GM12878 (cell line): ENCODE data around the gene PRUNE2. TPM values are rescaled to one million over a fixed set of nuclear protein-coding genes. Genes with fewer than 3 reads are reported as not detected.

Source experiments
- ATAC-seq: fragments of 200-7000 bp; cut with Tn5 transposase; 3 replicates; pipeline ENCODE4 v1.9.1; 2020; ENCODE audit warnings: mild to moderate bottlenecking, moderate library complexity
- BruUV-seq: library from RNA; stranded (reverse); fragments of 400-500 nt; replicated peaks from 2 replicates; lab custom pipeline; 2021; lab: Mats Ljungman, UMichigan
- CTCF ChIA-PET: fragments of 300-600 bp; sonication (Branson Sonifier 250); formaldehyde crosslinking; extraction: SDS; loops from one replicate; lab custom pipeline; 2021; ENCODE audit warnings: inconsistent platforms; lab: Yijun Ruan, JAX
- POLR2A ChIA-PET: fragments of 350-600 bp; formaldehyde crosslinking; extraction: SDS; loops from one replicate; lab custom pipeline; 2021; ENCODE audit warnings: inconsistent platforms; lab: Charles Lee
- RAD21 ChIA-PET: fragments of 300-600 bp; sonication (Branson Sonifier 250); formaldehyde crosslinking; loops from one replicate; lab custom pipeline; 2023; ENCODE audit warnings: antibody characterized with exemption; ENCODE audit not compliant: unreplicated experiment; lab: Charles Lee
- SMC1A ChIA-PET: fragments of 300-600 bp; sonication (Branson Sonifier 250); formaldehyde crosslinking; loops from one replicate; lab custom pipeline; 2023; ENCODE audit not compliant: unreplicated experiment, uncharacterized antibody; lab: Charles Lee
- DNase-seq: peaks from one replicate; pipeline ENCODE4 v3.0.0-alpha.2; 2011; ENCODE audit warnings: low read depth, low spot score
- FAIRE-seq: peaks from 3 replicates; lab custom pipeline; 2011; peaks lifted over from hg19 to GRCh38; lab: Jason Lieb, UNC
- H2AFZ ChIP-seq: 2 replicates; pipeline ENCODE4 v1.6.0; 2011; ENCODE audit warnings: low read depth, low read length, control low read depth; ENCODE audit not compliant: control insufficient read depth
- H3K27ac ChIP-seq: 2 replicates; pipeline ENCODE4 v1.5.1; 2011; ENCODE audit warnings: control low read depth; ENCODE audit not compliant: control insufficient read depth, insufficient read depth
- H3K27me3 ChIP-seq, 2 experiments: replicated peaks in 1 of 2; 2 replicates each; pipeline versions ENCODE4 v1.6.0 to v1.6.1; 2011; ENCODE audit warnings: low read length in 1 of 2; ENCODE audit not compliant: control insufficient read depth in 2 of 2, insufficient read depth in 2 of 2
- H3K36me3 ChIP-seq, 2 experiments: 2 replicates each; pipeline ENCODE4 v1.5.1; 2011; ENCODE audit warnings: low read length in 1 of 2; ENCODE audit not compliant: control insufficient read depth in 2 of 2, insufficient read depth in 2 of 2
- H3K4me1 ChIP-seq: 2 replicates; pipeline ENCODE4 v1.6.1; 2011; ENCODE audit warnings: mild to moderate bottlenecking, low read length, moderate library complexity, mixed read lengths; ENCODE audit not compliant: control insufficient read depth, insufficient read depth
- H3K4me2 ChIP-seq: 2 replicates; pipeline ENCODE4 v1.6.0; 2011; ENCODE audit warnings: control low read depth; ENCODE audit not compliant: control insufficient read depth, insufficient read depth
- H3K4me3 ChIP-seq: fragments of 200-600 bp; sonication (generic); 2 replicates; pipeline ENCODE4 v1.5.1; 2016
- H3K79me2 ChIP-seq: 2 replicates; pipeline ENCODE4 v1.6.0; 2011; ENCODE audit warnings: low read length; ENCODE audit not compliant: control insufficient read depth, insufficient read depth
- H3K9ac ChIP-seq: 2 replicates; pipeline ENCODE4 v1.8.0; 2011; ENCODE audit warnings: low read length, control low read depth, mixed read lengths; ENCODE audit not compliant: control insufficient read depth, insufficient read depth
- H3K9me3 ChIP-seq: replicated peaks from 3 replicates; pipeline ENCODE4 v1.5.1; 2011; ENCODE audit warnings: mild to moderate bottlenecking, low read length; ENCODE audit not compliant: control insufficient read depth, insufficient read depth
- H4K20me1 ChIP-seq: 2 replicates; pipeline ENCODE4 v1.6.0; 2011; ENCODE audit not compliant: control insufficient read depth, insufficient read depth
- ATF7 ChIP-seq: fragments of 450-650 bp; IDR thresholded peaks from 2 replicates; pipeline ENCODE4 v1.6.1; 2016; ENCODE audit warnings: low read depth, mild to moderate bottlenecking
- CBX3 ChIP-seq: fragments of 200-600 bp; sonication (generic); IDR thresholded peaks from 2 replicates; pipeline ENCODE4 v1.6.1; 2016; ENCODE audit warnings: low read depth, borderline replicate concordance
- ELK1 ChIP-seq: IDR thresholded peaks from 2 replicates; pipeline ENCODE4 v1.6.1; 2012; ENCODE audit warnings: low read depth, low read length, improper control_type of control experiment
- GABPA ChIP-seq: IDR thresholded peaks from 2 replicates; pipeline ENCODE4 v1.6.1; 2014; ENCODE audit warnings: antibody characterized with exemption, low read depth, mild to moderate bottlenecking, inconsistent platforms
- HCFC1 ChIP-seq: fragments of 150-350 bp; IDR thresholded peaks from 2 replicates; pipeline ENCODE4 v1.6.1; 2014; ENCODE audit warnings: low read length
- NR2C1 ChIP-seq: fragments of 450-650 bp; IDR thresholded peaks from 2 replicates; pipeline ENCODE4 v1.6.1; 2017; ENCODE audit warnings: antibody characterized with exemption, mild to moderate bottlenecking, moderate library complexity
- NR2C2 ChIP-seq: IDR thresholded peaks from 2 replicates; pipeline ENCODE4 v1.6.1; 2011; ENCODE audit warnings: borderline replicate concordance, low read depth; ENCODE audit not compliant: control insufficient read depth, insufficient read length
- POLR2AphosphoS5 ChIP-seq: IDR thresholded peaks from 2 replicates; pipeline ENCODE4 v1.6.1; 2011; ENCODE audit warnings: mild to moderate bottlenecking, low read length, inconsistent platforms
- SIX5 ChIP-seq: IDR thresholded peaks from 2 replicates; pipeline ENCODE4 v1.6.1; 2011; ENCODE audit warnings: mild to moderate bottlenecking, low read depth, low read length, moderate library complexity; ENCODE audit not compliant: severe bottlenecking
- SP1 ChIP-seq: IDR thresholded peaks from one replicate; pipeline ENCODE4 v1.6.1; 2011; ENCODE audit warnings: low read depth, low read length
- ZBTB11 ChIP-seq: fragments of 450-650 bp; formaldehyde crosslinking; IDR thresholded peaks from 2 replicates; pipeline ENCODE4 v1.5.0; 2022; ENCODE audit warnings: mild to moderate bottlenecking, missing genetic modification characterization
- ZNF274 ChIP-seq: IDR thresholded peaks from one replicate; pipeline ENCODE4 v1.8.0; 2011; ENCODE audit not compliant: insufficient read length, insufficient read depth
- ZNF384 ChIP-seq: IDR thresholded peaks from 2 replicates; pipeline ENCODE4 v1.6.1; 2012; ENCODE audit warnings: low read depth, mild to moderate bottlenecking, low read length, improper control_type of control experiment, borderline replicate concordance
- ZSCAN29 ChIP-seq: fragments of 450-650 bp; IDR thresholded peaks from 2 replicates; pipeline ENCODE4 v1.6.1; 2017; ENCODE audit warnings: mild to moderate bottlenecking, moderate library complexity
- WGBS: methylation state at CpG from one replicate; pipeline ENCODE4 v1.1.6; 2016; ENCODE audit warnings: low lambda C conversion rate; ENCODE audit not compliant: insufficient replicate concordance, insufficient coverage; ENCODE audit errors: missing lambda C conversion rate; 5-methylcytosine and 5-hydroxymethylcytosine counted together
- in situ Hi-C: fragments of 300-500 bp; cut with MboI; formaldehyde crosslinking; loops from 9 replicates; pipeline ENCODE4 v1.14.3; 2018; ENCODE audit warnings: mixed read lengths
- intact Hi-C: fragments of 100-400 bp; cut with micrococcal nuclease; formaldehyde crosslinking; loops from one replicate; pipeline ENCODE4 v1.14.2; 2022; ENCODE audit not compliant: unreplicated experiment
- polyA plus RNA-seq, 11 experiments: library from polyadenylated mRNA; depleted of rRNA in 4 of 11; unstranded in 6 of 11; stranded (reverse) in 5 of 11; fragments of >200 nt; fragmentation: Nextera tagmentation in 4 of 11; fragmentation: Illumina TruSeq in 1 of 11; extraction: Ambion mirVana in 4 of 11; extraction: Trizol in 1 of 11; gene quantifications; 1 replicate in 1 of 11; 2 replicates in 10 of 11; pipeline versions ENCODE4 v1.2.1 to v1.2.3, GENCODE V29; 2011 to 2016; ENCODE audit warnings: inconsistent platforms in 2 of 11, missing spikeins in 2 of 11, low read depth in 1 of 11
- total RNA-seq, 4 experiments: library from RNA; depleted of rRNA in 3 of 4; stranded (reverse); fragments of >200 nt in 3 of 4; fragmentation: Illumina TruSeq in 1 of 4; extraction: Trizol in 1 of 4; gene quantifications; 2 replicates each; pipeline versions ENCODE4 v1.2.1 to v1.2.3, GENCODE V29; 2013 to 2021
- TF ChIP-seq, protein P1 (sequence below): fragments of 450-650 bp; IDR thresholded peaks from 2 replicates; pipeline ENCODE4 v1.6.1; 2017; ENCODE audit warnings: borderline replicate concordance

The PRUNE2 gene
- total and polyA plus RNA-seq, 10 of the 15 experiments (the other 5 are each of a cell fraction or from before 2014, with no cell fraction given) = 0.07 to 0.63 (median 0.25) TPM

DNA sequence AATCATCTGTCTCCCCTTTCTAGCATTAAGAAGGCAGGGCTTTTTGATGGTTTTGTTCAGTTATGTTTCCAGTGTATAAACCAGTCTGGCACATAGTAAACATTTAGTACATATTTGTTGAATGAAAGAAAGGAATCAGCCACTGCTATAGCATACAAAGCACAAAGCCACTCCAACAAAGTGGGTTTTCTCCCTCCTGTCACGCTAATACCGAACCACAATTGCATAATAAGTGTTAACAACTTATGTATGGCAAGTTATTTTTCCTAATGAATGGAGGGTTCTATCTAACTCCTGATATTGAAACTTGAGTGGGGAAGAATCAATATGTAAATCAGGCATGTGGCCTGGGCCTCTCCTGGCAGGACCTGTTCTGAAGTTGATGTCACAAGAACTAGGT lies 53.9 kb downstream of the PRUNE2 start:
- no peaks in the 10 kb centered on the region for H4K20me1 ChIP-seq
- no peaks in the 10 kb centered on the region for H3K79me2 ChIP-seq
- H3K9ac ChIP-seq = no peak overlapping the region
- WGBS = 50% methylated on average over 2 of the region's 2 CpGs
- no peaks in the 10 kb centered on the region for H3K4me1 ChIP-seq
- ChIA-PET CTCF (no interaction called here), SMC1A (no interaction called here), POLR2A (no interaction called here), RAD21 (no interaction called here)
- intact Hi-C loops = no loop called here
- no peaks in the 10 kb centered on the region; the same call in 2 of the 3 replicates for H3K9me3 ChIP-seq
- H3K27ac ChIP-seq = no peak overlapping the region
- no peak overlapping the region for H3K4me2 ChIP-seq
- no peak overlapping the region for H2AFZ ChIP-seq
- FAIRE-seq = no peak
- no peaks in the 10 kb centered on the region for H3K27me3 ChIP-seq
- in situ Hi-C loops = no loop called here
- no peaks in the 10 kb centered on the region for H3K36me3 ChIP-seq
- ATAC-seq = no peak
- BruUV-seq = no TSS peak
- TF ChIP-seq SIX5 (no peak), ZSCAN29 (no peak), HCFC1 (no peak), CBX3 (no peak), ZNF384 (no peak), NR2C1 (no peak), ELK1 (no peak), NR2C2 (no peak), ATF7 (no peak), ZBTB11 (no peak), GABPA (no peak), POLR2AphosphoS5 (no peak), ZNF274 (no peak), SP1 (no peak)
- TF ChIP-seq, protein P1, sequence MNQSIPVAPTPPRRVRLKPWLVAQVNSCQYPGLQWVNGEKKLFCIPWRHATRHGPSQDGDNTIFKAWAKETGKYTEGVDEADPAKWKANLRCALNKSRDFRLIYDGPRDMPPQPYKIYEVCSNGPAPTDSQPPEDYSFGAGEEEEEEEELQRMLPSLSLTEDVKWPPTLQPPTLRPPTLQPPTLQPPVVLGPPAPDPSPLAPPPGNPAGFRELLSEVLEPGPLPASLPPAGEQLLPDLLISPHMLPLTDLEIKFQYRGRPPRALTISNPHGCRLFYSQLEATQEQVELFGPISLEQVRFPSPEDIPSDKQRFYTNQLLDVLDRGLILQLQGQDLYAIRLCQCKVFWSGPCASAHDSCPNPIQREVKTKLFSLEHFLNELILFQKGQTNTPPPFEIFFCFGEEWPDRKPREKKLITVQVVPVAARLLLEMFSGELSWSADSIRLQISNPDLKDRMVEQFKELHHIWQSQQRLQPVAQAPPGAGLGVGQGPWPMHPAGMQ = no peak
- H3K4me3 ChIP-seq = no peak overlapping the region
- DNase-seq = no peak
